Dendritic cell treated with granulocyte-macrophage colony-stimulating factor and Interleukin-4, amounts not matched to agents 40 ng/mL and 50 ng/mL, for 4 days (primary cell): Measurements from ENCODE around the gene PCDHA9.

Experiments used
- H3K27ac Mint-ChIP-seq: one replicate; pipeline ENCODE4 v1.8.0; 2022; ENCODE audit warnings: mild to moderate bottlenecking, mixed read lengths
- H3K27me3 Mint-ChIP-seq: one replicate; pipeline ENCODE4 v1.8.0; 2022; ENCODE audit warnings: mild to moderate bottlenecking, mixed read lengths
- H3K36me3 Mint-ChIP-seq: one replicate; pipeline ENCODE4 v1.8.0; 2022; ENCODE audit warnings: low read depth, mixed read lengths
- H3K4me1 Mint-ChIP-seq: one replicate; pipeline ENCODE4 v1.8.0; 2022; ENCODE audit warnings: low read depth, mixed read lengths
- H3K4me3 Mint-ChIP-seq: one replicate; pipeline ENCODE4 v1.8.0; 2022; ENCODE audit warnings: mild to moderate bottlenecking, moderate library complexity, mixed read lengths
- H3K9me3 Mint-ChIP-seq: one replicate; pipeline ENCODE4 v1.8.0; 2022; ENCODE audit warnings: mixed read lengths
- intact Hi-C: fragments of 100-400 bp; cut with micrococcal nuclease; formaldehyde crosslinking; loops from one replicate; pipeline ENCODE4 v1.15.0; 2022

The PCDHA9 gene

GRCh38 chr5:140881889-140882590 is 33.9 kb downstream of the PCDHA9 start, which contains the start of gene PCDHA13:
Gene PCDHA13, plus strand, starts transcription at chr5:140882124. Its CDS starts 145 bp downstream, at chr5:140882269.
- Mint-ChIP-seq H3K27ac (no peak within 1 kb of the TSS), H3K4me3 (no peak within 1 kb of the TSS), H3K27me3 (peaks cover 26% of the 10 kb centered on the region), H3K36me3 (no peaks in the 10 kb centered on the region), H3K4me1 (no peaks in the 10 kb centered on the region), H3K9me3 (peaks cover 62% of the 10 kb centered on the region)
- intact Hi-C loops, result no loop called here

- H3K9me3 Mint-ChIP-seq, result peaks cover 62% of the 10 kb centered on the region
- intact Hi-C loops, result no loop called here
- H3K27ac Mint-ChIP-seq, result no peak overlapping the region
These were observed 34.4 kb downstream of the PCDHA9 start for GRCh38 chr5:140882591-140882899.

GRCh38 chr5:140883373-140883772 is 35.2 kb downstream of the PCDHA9 start:
- intact Hi-C loops, result no loop called here
- no peak overlapping the region for H3K27ac Mint-ChIP-seq
- peaks cover 21% of the 10 kb centered on the region for H3K27me3 Mint-ChIP-seq
- no peaks in the 10 kb centered on the region for H3K4me1 Mint-ChIP-seq
- H3K9me3 Mint-ChIP-seq, result peaks cover 66% of the 10 kb centered on the region
- no peaks in the 10 kb centered on the region for H3K36me3 Mint-ChIP-seq
- H3K4me3 Mint-ChIP-seq, result no peak overlapping the region

More at GRCh38 chr5:140882591-140882899, 34.4 kb downstream of the PCDHA9 start:
- peaks cover 21% of the 10 kb centered on the region for H3K27me3 Mint-ChIP-seq
- no peaks in the 10 kb centered on the region for H3K36me3 Mint-ChIP-seq
- H3K4me3 Mint-ChIP-seq, result no peak overlapping the region
- no peaks in the 10 kb centered on the region for H3K4me1 Mint-ChIP-seq

GRCh38 chr5:140883927-140884697 is 35.9 kb downstream of the PCDHA9 start:
- H3K4me1 Mint-ChIP-seq, result no peaks in the 10 kb centered on the region
- intact Hi-C loops, result no loop called here
- no peak overlapping the region for H3K4me3 Mint-ChIP-seq
- H3K36me3 Mint-ChIP-seq, result no peaks in the 10 kb centered on the region
- no peak overlapping the region for H3K27ac Mint-ChIP-seq
- peaks cover 21% of the 10 kb centered on the region for H3K27me3 Mint-ChIP-seq
- H3K9me3 Mint-ChIP-seq, result peaks cover 60% of the 10 kb centered on the region
